ENCODE results near the gene CDK17. TPM values are rescaled to one million over a fixed set of nuclear protein-coding genes. Genes with fewer than 3 reads are reported as not detected.

CDK17 gene
- total RNA-seq, 6 donors from 2014 or later: 31.5 to 71.8 (median 42.5) TPM

DNA sequence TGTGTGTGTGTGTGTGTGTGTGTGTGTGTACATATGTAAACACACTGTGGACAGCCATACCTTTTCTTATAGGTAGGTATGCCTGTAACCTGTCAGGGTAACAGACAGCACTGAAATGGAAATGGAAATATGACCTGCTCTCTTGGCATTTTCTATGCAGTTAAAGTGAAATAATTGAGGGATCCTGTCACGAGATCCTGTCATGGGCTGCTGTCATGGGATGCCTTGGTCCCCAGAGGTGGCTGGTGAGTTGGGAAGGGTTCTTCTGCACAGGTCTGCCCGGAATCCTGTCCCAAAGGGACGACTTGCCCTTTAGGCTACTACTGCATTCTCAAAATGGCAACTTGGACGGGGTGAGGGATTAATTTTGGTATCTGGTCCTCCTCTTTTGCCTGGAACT, 158.8 kb downstream of the CDK17 start:
- no peak for TF ChIP-seq EP300 (IDR thresholded peaks at IDR 0.05)
- no peak for TF ChIP-seq POLR2A (IDR thresholded peaks at IDR 0.05)
- TF ChIP-seq, protein P1, sequence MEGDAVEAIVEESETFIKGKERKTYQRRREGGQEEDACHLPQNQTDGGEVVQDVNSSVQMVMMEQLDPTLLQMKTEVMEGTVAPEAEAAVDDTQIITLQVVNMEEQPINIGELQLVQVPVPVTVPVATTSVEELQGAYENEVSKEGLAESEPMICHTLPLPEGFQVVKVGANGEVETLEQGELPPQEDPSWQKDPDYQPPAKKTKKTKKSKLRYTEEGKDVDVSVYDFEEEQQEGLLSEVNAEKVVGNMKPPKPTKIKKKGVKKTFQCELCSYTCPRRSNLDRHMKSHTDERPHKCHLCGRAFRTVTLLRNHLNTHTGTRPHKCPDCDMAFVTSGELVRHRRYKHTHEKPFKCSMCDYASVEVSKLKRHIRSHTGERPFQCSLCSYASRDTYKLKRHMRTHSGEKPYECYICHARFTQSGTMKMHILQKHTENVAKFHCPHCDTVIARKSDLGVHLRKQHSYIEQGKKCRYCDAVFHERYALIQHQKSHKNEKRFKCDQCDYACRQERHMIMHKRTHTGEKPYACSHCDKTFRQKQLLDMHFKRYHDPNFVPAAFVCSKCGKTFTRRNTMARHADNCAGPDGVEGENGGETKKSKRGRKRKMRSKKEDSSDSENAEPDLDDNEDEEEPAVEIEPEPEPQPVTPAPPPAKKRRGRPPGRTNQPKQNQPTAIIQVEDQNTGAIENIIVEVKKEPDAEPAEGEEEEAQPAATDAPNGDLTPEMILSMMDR (IDR thresholded peaks at IDR 0.05): no peak
- no peak for TF ChIP-seq POLR2AphosphoS5 (IDR thresholded peaks at IDR 0.05)
- H3K4me3 ChIP-seq: no peak overlapping the region
- ATAC-seq (ENCODE audit: low FRiP score in 2 of 2): no peak
- H3K27me3 ChIP-seq: no peaks in the 10 kb centered on the region
- DNase-seq: no peak
- peaks cover 0 to 3% (median under 1%) of the 10 kb centered on the region in 4 donors for H3K36me3 ChIP-seq
- no peaks in the 10 kb centered on the region for H3K9me3 ChIP-seq
- H3K27ac ChIP-seq: peak overlapping the region; percentile 43 to 74 (median 65)
- WGBS, 2 donors: 71 to 85% methylated on average over 1 to 4 of the region's 4 CpGs
- H3K4me1 ChIP-seq: peaks cover 37 to 63% (median 43%) of the 10 kb centered on the region in 4 donors

DNA sequence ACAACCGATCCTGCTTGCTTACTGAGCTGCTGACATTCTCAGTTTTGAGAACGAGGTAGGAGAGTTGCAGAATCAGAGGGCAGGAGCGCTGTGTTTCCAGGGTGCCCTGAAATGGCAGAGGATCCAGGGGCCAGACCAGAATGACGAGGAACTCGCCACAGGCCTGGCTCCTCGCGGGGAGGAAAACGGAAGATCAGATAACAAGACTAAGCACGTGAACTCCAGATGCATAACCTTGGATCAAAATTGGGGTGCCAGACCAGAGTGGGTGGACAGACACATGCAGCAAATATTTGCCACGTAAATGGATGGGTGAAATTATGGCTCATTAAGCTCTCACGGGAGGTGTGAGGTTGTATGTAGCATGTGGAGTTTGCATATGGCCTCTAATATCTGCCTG, 159.6 kb downstream of the CDK17 start:
- DNase-seq (no peak), ATAC-seq (ENCODE audit: low FRiP score in 2 of 2) (no peak)
- Histone ChIP-seq H3K4me3 (no peak overlapping the region), H3K9me3 (no peaks in the 10 kb centered on the region), H3K4me1 (peaks cover 45 to 71% (median 51%) of the 10 kb centered on the region in 4 donors), H3K36me3 (peaks cover 0 to 3% (median 0%) of the 10 kb centered on the region in 4 donors), H3K27ac (peak overlapping the region; percentile 15 to 74 (median 58)), H3K27me3 (no peaks in the 10 kb centered on the region)
- WGBS, 2 donors: 48 to 51% methylated on average over 11 of the region's 11 CpGs
- TF ChIP-seq, protein P1 (IDR thresholded peaks at IDR 0.05): no peak
- no peak for TF ChIP-seq POLR2AphosphoS5 (IDR thresholded peaks at IDR 0.05)
- TF ChIP-seq EP300 (IDR thresholded peaks at IDR 0.05): no peak
- TF ChIP-seq POLR2A (IDR thresholded peaks at IDR 0.05): no peak

DNA sequence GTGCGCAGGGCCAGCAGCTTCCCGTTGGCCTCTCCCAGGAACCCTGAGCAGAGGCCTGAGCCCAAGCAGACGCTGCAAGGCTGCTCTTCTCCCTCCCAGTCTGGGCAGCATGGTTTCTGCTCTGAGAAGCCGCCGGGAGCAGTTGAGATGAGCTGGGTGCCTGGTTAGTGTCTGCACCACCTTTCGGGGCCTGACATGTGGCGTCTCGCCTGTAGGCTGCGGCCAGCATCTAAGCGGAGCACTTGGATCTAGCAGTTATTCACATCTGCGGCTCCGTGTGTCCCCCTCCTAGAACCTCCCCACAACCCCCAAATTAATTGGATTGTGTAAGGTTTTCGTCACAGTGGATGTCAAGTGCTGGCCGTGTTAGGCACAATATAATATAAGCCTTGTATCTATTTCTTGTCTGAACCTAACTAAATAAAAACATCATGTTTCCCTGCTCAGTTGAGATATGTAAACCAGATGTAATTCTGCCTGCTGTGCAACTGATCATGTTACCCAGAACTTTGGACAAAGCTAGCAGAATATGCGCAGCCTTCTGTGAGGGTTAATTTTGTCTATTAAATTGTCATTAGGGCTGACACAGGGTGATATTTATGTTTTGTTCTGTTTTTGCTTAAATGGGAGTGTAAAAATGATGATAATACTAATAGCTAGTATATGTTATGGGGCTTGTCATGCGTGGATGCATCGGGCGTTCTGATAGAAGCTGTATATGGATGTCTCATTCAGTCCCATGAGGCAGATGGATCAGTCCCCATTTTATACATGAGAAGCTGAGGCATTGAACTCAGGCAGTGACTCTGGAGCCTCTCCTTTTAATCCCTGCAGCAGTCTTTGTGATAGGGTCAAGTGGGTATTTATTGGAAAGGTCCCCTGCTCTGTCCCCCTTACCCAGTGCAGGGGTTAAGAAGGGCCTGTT, 160.3 kb downstream of the CDK17 start:
- 75 to 83% methylated on average over 13 to 18 of the region's 18 CpGs for WGBS, 2 donors
- H3K9me3 ChIP-seq: no peaks in the 10 kb centered on the region
- H3K4me1 ChIP-seq: peaks cover 50 to 74% (median 57%) of the 10 kb centered on the region in 4 donors
- TF ChIP-seq, protein P1 (IDR thresholded peaks at IDR 0.05): no peak
- TF ChIP-seq POLR2A (IDR thresholded peaks at IDR 0.05): no peak
- no peak for TF ChIP-seq EP300 (IDR thresholded peaks at IDR 0.05)
- TF ChIP-seq POLR2AphosphoS5 (IDR thresholded peaks at IDR 0.05): no peak
- peak in 1 of 2 donors; percentile 56 for DNase-seq
- H3K36me3 ChIP-seq: peaks cover 0 to 3% (median 0%) of the 10 kb centered on the region in 4 donors
- ATAC-seq (ENCODE audit: low FRiP score in 2 of 2): no peak
- H3K27me3 ChIP-seq: no peaks in the 10 kb centered on the region
- H3K4me3 ChIP-seq: no peak overlapping the region
- peak overlapping the region; percentile 7 to 74 (median 44) for H3K27ac ChIP-seq

DNA sequence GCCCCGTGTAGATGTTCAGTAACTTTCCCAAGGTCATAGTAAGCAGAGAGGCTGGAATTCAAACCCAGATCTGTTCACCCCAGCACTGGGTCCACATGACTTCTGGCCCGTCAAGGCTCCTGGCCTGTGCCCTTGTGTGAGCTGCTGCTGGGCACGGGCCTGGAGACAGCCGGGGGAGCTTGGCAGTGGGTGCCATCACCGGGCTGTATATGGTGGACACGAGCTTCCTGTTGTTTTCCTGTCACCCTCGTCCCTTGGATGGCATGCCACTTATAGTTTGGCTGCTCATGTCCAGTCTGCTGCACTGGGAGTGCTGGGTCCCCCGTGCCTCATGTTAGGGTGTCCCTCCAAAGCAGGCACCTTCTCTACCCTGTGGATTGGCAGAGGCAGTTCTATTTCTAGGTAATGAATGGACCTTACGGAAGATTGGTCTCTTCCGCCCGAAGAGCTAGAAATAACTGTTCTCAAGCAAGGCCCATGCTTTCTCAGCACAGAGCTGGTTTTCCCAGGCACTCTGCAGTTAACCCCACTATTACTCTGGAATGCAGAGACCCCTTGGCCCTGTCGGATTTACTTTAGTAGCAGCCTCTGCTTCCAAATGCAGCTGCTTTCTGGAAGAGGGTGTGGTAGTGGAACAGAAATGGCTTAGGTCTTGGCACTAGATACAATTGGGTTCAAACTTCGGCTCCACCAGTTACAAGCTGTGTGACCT, 161.7 kb downstream of the CDK17 start:
- peaks cover 0 to 3% (median 0%) of the 10 kb centered on the region in 4 donors for H3K36me3 ChIP-seq
- no peak overlapping the region for H3K4me3 ChIP-seq
- H3K9me3 ChIP-seq: no peaks in the 10 kb centered on the region
- 51 to 63% methylated on average over 3 to 13 of the region's 13 CpGs for WGBS, 2 donors
- H3K27me3 ChIP-seq: no peaks in the 10 kb centered on the region
- H3K27ac ChIP-seq: peak overlapping the region in 3 of 4 donors; percentile 64 to 74 (median 66)
- H3K4me1 ChIP-seq: peaks cover 57 to 87% (median 67%) of the 10 kb centered on the region in 4 donors
- peak in 1 of 2 donors; percentile 64 for DNase-seq
- ATAC-seq (ENCODE audit: low FRiP score in 2 of 2): no peak
- TF ChIP-seq EP300 (IDR thresholded peaks at IDR 0.05): no peak
- TF ChIP-seq POLR2A (IDR thresholded peaks at IDR 0.05): no peak
- TF ChIP-seq POLR2AphosphoS5 (IDR thresholded peaks at IDR 0.05): no peak
- TF ChIP-seq, protein P1 (IDR thresholded peaks at IDR 0.05): no peak
